OCI-LY3 (cell line): Measurements from ENCODE around the gene MGAT2.

Source experiments
- H2AFZ ChIP-seq: fragments of 200-600, 300-600 bp; shearing (Covaris generic); 2 replicates; pipeline ENCODE4 v1.6.0; 2014; ENCODE audit warnings: antibody characterized with exemption, low read depth, low read length
- H3K27ac ChIP-seq: fragments of 200-600, 300-600 bp; sonication (generic); 2 replicates; pipeline ENCODE4 v1.5.1; 2014; ENCODE audit warnings: mild to moderate bottlenecking, low read length, moderate library complexity, mixed read lengths
- H3K27me3 ChIP-seq: fragments of 200-600, 300-600 bp; sonication (generic); 2 replicates; pipeline ENCODE4 v1.6.1; 2014; ENCODE audit warnings: low read depth, low read length, mixed read lengths
- H3K36me3 ChIP-seq: fragments of 200-600, 300-600 bp; sonication (generic); replicated peaks from 2 replicates; pipeline ENCODE3; 2014; ENCODE audit warnings: low read depth, low read length, mixed read lengths
- H3K4me1 ChIP-seq: fragments of 300-600, 200-600 bp; sonication (generic); 2 replicates; pipeline ENCODE4 v1.6.1; 2014; ENCODE audit warnings: low read length, mixed read lengths
- H3K4me2 ChIP-seq: fragments of 200-600, 300-600 bp; sonication (generic); 2 replicates; pipeline ENCODE4 v1.6.1; 2014; ENCODE audit warnings: low read length, mixed read lengths
- H3K4me3 ChIP-seq: fragments of 300-600, 200-600 bp; sonication (generic); 2 replicates; pipeline ENCODE4 v1.5.1; 2014; ENCODE audit warnings: antibody characterized with exemption, mild to moderate bottlenecking, low read length, moderate library complexity
- H3K79me2 ChIP-seq: fragments of 300-600, 200-600 bp; shearing (Covaris generic); 2 replicates; pipeline ENCODE4 v1.6.1; 2014; ENCODE audit warnings: mild to moderate bottlenecking, low read length, mixed read lengths
- H3K9ac ChIP-seq: fragments of 300-600, 200-600 bp; shearing (Covaris generic); 2 replicates; pipeline ENCODE4 v1.6.0; 2014; ENCODE audit warnings: mild to moderate bottlenecking, low read length, moderate library complexity
- H3K9me3 ChIP-seq: fragments of 200-600, 300-600 bp; shearing (Covaris generic); 2 replicates; pipeline ENCODE4 v1.6.1; 2014; ENCODE audit warnings: low read length, mixed read lengths; ENCODE audit not compliant: insufficient read depth
- H4K20me1 ChIP-seq: fragments of 200-600, 300-600 bp; sonication (generic); 2 replicates; pipeline ENCODE4 v1.6.1; 2016; ENCODE audit warnings: low read length, mixed read lengths; ENCODE audit not compliant: insufficient read depth
- CTCF ChIP-seq: fragments of 200-600, 300-600 bp; sonication (generic); IDR thresholded peaks from 2 replicates; pipeline ENCODE4 v1.5.1; 2014; ENCODE audit warnings: antibody characterized with exemption, low read length, low read depth
- EZH2phosphoT487 ChIP-seq: fragments of 200-600 bp; shearing (Covaris generic); IDR thresholded peaks from 2 replicates; pipeline ENCODE4 v1.6.1; 2018; ENCODE audit warnings: antibody characterized with exemption, mixed run types, low read depth

Gene MGAT2

DNA sequence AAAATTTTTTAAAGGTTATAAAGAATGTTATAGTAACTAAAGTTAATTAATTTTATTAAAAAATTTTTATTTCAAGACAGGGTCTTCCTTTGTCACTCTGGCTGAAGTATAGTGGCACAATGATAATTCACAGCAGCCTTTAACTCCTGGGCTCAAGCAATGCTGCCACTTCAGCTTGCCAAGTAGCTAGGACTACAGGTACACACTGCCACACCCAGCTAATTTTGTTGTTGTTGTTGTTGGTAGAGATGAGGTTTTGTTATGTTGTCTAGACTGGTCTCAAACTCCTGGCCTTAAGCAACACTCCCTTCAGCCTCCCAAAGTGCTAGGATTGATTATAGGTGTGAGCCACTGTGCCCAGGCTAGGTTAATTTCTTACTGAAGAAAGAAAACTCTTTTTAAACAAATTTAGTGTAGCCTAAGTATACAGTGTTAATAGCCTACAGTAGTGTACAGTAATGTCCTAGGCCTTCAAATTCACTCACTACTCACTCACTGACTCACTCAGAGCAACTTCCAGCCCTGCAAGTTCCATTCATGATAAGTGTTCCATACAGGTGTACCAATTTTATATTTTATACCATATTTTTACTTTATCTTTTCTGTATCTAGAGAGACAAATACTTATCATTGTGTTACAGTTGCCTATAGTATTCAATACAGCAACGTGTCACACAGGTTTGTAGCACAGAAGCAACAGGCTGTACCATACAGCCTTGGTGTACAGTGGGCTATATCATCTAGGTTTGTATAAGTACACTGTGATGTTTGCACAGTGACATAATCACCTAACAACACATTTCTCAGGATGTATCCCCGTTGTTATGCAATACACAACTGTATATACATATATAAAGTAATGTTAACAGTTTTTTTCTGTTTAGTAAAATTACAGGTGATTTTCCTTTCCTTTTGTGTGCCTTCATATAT, 39.2 kb downstream of the MGAT2 start:
- Histone ChIP-seq H3K27me3 (no peaks in the 10 kb centered on the region), H3K27ac (no peak overlapping the region), H3K36me3 (peaks cover 2% of the 10 kb centered on the region), H3K4me1 (no peaks in the 10 kb centered on the region), H3K4me3 (no peak overlapping the region), H4K20me1 (no peaks in the 10 kb centered on the region), H3K9me3 (no peaks in the 10 kb centered on the region), H3K79me2 (no peaks in the 10 kb centered on the region), H2AFZ (no peak overlapping the region), H3K4me2 (no peak overlapping the region), H3K9ac (no peak overlapping the region)
- TF ChIP-seq CTCF: no peak
- no peak for TF ChIP-seq EZH2phosphoT487

DNA sequence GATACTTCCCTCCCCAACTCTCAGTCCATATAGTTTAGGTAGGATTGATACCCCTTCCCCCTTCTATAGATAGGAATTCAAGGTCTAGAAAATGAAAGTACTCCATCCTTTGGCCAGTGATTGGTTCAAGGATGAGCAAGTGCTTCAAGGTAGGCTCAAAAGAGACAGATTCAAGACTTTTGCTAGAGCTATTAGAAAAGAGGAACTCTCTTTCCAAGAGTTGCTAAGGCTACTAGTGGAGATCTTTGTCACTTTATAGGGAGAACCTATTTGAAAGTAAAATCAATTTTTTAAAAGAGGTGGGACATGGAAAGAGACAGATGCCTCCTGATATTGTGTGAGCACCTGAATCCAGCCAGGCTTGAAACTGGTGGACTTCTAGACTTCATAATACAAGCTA, 49.9 kb downstream of the MGAT2 start:
- H3K79me2 ChIP-seq: no peaks in the 10 kb centered on the region
- no peak for TF ChIP-seq EZH2phosphoT487
- no peak for TF ChIP-seq CTCF
- no peak overlapping the region for H3K9ac ChIP-seq
- H3K9me3 ChIP-seq: no peaks in the 10 kb centered on the region
- H3K27ac ChIP-seq: no peak overlapping the region
- no peaks in the 10 kb centered on the region for H4K20me1 ChIP-seq
- no peak overlapping the region for H3K4me2 ChIP-seq
- H3K36me3 ChIP-seq: peaks cover 16% of the 10 kb centered on the region
- H3K4me1 ChIP-seq: no peaks in the 10 kb centered on the region
- H2AFZ ChIP-seq: no peak overlapping the region
- no peak overlapping the region for H3K4me3 ChIP-seq
- H3K27me3 ChIP-seq: no peaks in the 10 kb centered on the region
